GM19025 (cell line): ENCODE results near the gene ENTPD1.
A peak's percentile ranks its signal among the peaks of the same experiment; 100 is the strongest.
"Not testable (repeated sequence)": the region's sequence is repeated elsewhere in the genome, so short reads cannot be mapped to it uniquely, and the experiment has no call there.

Experiments
- ATAC-seq: cut with Tn5 transposase; IDR thresholded peaks from one replicate; pipeline ENCODE4 v1.9.1; 2021; ENCODE audit warnings: mild to moderate bottlenecking, low read depth, moderate library complexity; ENCODE audit not compliant: unreplicated experiment

Gene ENTPD1, protein sequence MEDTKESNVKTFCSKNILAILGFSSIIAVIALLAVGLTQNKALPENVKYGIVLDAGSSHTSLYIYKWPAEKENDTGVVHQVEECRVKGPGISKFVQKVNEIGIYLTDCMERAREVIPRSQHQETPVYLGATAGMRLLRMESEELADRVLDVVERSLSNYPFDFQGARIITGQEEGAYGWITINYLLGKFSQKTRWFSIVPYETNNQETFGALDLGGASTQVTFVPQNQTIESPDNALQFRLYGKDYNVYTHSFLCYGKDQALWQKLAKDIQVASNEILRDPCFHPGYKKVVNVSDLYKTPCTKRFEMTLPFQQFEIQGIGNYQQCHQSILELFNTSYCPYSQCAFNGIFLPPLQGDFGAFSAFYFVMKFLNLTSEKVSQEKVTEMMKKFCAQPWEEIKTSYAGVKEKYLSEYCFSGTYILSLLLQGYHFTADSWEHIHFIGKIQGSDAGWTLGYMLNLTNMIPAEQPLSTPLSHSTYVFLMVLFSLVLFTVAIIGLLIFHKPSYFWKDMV

DNA sequence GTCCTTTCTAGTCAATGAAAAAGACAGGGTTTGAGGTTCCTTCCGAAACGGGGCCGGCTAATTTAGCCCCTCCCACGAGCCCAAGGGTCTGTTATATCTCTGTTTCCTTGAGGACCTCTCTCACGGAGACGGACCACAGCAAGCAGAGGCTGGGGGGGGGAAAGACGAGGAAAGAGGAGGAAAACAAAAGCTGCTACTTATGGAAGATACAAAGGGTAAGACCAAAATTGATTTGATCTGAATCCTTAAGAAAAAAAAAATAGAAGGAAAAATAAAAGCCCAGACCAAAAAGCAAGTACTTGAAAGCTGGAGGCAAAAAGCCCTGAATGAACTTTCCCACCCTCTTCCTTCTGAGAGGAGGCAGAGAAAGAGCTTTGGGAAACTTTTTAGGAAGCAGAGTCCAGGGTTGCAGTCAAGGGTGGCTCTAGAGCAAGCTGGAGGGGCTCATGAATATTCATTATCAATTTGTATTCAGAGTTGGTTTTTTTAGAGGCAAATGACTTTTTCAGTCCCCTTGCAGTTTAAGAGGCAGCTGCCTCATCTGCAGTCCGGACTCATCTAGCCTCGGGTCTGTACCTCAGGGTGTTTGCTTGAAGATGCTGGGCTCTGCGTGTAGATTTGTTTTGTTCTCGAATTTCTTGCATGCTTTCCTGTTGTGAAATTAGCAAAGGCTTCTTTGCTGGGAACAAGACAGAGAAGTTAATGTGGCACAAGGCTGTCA is at the start of gene ENTPD1:
ENTPD1 (plus strand) TSS at position 123 of the 721 bp plus-strand sequence; CDS start at position 200, 77 bp downstream.
- no peak for ATAC-seq

DNA sequence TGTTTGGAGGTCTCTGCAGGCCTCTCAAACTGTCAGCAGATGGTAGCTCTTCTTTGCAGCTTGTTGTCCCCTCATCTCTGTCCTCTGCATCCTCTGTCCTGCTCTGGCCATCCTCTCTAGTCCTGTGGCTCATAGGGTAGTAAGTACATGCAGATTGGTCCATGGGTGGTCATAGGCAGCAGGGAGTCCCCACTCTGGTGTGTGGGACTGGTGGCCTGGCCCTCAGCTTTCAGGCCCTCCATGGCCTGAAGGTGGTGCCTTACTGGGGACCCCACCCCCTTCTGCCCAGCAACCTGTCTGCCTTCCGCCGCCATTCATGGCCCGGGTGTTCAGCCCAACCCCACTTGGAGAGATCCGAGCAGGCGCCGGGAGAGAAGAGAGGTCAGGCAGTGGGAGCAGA is 49.4 kb upstream of the ENTPD1 start:
- ATAC-seq = no peak

DNA sequence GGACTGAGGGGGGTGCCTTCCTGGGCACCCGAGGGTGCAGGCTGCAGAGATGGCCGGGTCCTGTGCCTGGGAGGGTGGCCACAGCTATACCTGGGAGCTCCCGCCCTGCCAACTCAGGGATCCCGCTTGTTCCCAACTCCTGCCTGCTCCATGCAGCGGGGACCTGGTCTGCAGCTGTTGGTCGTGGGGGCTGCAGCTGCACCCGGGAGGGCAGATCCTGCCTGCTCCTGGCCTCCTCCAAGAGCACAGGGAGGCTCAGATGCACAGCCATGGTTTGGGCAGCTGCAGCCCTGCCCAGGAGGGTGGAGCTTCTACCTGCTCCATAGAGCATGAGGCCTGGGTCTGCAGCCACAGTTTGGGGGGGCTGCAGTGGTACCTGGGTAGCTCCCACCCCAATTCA is 49.0 kb upstream of the ENTPD1 start:
- ATAC-seq = no peak

DNA sequence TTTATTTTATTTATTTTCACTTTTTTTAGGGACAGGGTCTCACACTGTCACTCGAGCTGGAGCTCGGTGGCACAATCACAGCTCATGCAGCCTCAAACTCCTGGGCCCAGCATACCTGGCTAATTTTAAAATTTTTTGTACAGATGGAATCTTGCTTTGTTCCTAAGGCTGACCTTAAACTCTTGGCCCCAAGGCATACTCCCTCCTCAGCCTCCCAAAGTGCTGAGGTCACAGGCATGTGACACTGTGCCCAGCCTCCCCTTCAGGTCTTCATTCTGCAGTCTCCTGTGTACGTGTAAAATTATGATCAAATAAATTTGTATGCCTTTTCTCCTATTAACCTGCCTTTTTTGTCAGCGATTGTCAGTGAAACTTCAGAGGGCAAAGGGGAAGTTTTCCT is 44.5 kb upstream of the ENTPD1 start:
- ATAC-seq = no peak

DNA sequence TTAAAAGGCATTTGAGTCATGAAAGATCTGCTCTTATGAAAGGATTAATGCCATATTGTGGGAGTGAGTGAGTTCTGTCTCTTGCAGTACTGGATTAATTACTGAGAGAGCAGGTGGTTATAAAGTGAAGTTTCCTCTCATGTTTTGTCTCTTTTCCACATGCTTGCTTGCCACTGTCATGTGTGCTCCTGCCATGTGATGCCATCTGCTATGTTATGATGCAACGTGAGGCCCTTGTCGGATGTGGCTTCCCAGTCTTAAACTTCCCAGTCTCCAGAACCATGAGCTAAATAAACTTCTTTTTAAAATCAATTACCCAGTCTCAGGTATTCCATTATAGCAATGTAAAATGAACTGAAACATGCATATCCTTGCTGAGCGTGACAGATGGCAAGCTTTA is 39.5 kb upstream of the ENTPD1 start:
- no peak for ATAC-seq

DNA sequence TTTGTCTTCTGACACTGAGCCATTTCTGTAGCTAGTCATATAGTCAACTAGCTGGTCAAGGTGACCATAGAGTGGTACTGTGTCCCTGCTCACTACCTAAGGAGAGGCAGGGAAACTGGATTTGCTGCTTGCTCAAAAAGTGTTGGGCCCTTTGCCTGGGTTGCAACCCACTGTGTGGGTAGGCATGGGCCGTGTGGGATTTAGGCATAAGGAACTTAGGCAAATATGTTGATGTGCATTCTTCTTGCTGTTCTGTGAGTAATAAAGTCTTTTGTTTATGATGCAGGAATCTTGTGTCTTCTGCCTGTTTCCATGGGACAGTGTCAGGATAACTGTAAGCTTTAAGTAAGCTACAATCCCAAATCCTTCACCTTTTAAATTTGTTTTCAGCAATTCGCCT is 39.1 kb upstream of the ENTPD1 start:
- no peak for ATAC-seq

DNA sequence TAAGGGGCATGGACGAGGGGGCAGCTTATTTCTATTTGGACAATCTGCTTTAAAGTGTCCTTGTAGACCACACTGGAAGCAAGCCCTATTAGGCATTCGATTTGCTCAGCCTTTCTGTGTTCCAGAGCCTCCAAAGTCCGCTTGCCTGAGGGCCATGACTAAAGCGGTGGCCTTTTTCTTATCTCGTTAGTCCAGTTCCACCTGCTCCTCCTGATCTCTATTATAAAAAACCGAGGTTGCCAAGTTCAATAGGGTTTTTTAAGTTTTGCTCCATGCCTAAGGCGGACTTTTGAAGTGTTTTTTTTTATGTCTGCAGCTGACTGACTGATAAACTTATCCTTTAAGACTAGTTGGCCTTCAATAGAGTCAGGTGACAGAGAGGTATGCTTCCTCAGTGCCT is 35.2 kb upstream of the ENTPD1 start:
- not testable (repeated sequence) for ATAC-seq

DNA sequence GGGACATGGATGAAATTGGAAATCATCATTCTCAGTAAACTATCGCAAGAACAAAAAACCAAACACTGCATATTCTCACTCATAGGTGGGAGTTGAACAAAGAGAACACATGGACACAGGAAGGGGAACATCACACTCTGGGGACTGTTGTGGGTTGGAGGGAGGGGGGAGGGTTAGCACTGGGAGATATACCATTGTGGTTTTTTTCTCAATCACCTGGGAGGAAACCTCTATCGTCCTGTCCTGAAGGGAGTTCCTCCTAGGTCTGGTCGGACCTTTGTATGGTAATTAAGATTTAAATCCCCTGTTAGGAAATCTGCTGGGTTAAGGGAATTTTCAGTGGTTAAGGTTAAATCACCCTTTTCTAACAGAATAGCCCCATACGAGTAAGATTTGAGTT is 33.5 kb upstream of the ENTPD1 start:
- ATAC-seq = not testable (repeated sequence)

DNA sequence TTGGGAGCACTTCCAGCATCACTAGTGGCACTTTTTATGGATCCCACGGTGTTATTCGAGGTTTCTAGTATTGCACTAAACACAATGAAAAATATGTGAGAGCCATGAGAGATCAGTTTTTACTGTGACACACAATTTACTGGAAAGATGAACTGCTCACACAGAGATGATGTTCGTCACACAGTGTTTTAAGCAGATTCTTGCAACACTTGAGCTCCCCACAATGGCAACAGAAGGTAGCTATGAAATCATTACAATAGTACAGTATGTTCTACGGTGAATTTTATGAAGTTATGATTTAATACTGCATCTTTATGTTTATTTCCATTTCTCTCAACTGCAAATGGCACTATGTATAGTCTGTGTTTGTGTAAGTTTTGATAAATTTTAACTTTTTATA is 27.4 kb upstream of the ENTPD1 start:
- no peak for ATAC-seq

DNA sequence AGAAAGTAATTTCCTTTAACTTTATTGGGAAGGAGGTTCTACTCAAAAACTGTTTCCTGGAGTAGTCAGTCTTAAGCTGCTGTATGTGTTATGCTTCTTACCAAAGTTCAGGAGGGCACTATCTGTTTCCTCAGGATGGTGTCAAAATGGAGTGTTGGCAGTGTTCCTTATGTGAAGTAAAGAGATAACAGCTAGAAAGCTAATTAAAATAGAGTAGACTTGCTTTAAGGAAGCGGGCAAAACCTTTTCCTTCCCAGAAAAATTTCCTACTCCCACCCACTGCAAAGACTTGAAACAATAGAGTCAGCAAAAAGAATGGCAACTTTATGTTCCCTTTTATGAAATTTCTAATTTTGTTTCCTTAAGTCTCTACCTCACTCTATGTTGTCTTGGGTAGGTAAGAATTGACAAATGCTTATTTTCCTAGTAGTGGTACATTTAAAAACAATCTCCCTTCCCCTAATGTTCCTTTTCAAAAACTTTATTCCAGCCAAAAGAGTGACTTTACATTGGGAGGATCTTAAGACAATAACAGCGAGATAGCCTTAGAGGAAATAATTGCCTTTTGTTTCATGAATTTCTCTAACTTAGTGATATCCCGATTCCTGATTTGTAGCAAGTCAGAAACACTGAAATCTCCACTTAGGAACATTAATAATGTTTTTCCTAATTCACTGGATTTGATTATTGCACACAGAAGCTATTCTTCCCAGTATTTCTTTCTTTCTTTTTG is 26.5 kb upstream of the ENTPD1 start:
- no peak for ATAC-seq

DNA sequence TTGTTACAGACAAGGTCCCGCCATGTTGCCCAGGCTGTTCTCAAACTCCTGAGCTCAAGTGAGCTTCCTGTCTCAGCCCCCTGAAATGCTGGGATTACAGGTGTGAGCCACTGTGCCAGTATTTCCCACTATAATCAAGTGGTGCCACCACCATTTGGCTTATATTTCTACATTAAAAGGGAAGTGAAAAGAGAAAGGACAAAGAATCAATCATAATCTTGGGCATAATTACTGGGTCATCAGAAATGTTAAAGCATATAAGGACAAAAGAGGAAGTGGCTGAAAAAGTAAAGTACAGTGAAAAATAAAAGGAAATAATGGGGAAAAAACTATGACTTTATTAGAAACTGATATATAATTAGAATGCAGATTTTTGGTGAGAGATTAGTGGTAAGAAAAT is 25.7 kb upstream of the ENTPD1 start:
- no peak for ATAC-seq

DNA sequence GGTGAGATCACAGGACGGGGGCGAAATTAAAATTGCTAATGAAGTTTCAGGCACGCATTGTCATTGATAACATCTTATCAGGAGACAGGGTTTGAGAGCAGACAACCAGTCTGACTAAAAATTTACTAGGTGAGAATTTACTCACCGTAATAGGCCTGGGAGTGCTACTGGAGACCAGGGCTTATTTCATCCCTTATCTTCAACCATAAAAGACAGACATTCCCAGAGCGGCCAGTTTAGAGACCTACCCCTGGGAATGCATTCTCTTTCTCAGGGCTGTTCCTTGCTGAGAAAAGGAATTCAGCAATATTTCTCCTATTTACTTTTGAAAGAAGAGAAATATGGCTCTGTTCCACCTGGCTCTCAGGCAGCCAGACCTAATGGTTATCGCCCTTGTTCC is 23.1 kb upstream of the ENTPD1 start:
- ATAC-seq = not testable (repeated sequence)

DNA sequence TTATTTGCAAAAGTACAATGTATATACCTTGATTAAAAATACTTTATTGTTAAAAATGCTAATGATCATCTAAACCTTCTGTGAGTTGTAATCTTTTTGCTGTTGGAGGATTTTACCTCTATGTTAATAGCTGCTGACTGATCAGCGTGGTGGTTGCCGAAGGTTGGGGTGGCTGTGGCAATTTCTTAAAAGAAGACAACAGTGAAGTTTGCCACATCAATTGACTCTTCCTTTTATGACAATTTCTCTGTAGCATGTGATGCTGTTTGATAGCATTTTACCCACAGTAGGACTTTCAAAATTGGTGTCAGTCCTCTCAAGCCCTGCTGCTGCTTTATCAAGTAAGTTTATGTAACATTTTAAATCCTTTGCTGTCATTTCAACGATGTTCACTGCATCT is 16.9 kb upstream of the ENTPD1 start:
- ATAC-seq = no peak

DNA sequence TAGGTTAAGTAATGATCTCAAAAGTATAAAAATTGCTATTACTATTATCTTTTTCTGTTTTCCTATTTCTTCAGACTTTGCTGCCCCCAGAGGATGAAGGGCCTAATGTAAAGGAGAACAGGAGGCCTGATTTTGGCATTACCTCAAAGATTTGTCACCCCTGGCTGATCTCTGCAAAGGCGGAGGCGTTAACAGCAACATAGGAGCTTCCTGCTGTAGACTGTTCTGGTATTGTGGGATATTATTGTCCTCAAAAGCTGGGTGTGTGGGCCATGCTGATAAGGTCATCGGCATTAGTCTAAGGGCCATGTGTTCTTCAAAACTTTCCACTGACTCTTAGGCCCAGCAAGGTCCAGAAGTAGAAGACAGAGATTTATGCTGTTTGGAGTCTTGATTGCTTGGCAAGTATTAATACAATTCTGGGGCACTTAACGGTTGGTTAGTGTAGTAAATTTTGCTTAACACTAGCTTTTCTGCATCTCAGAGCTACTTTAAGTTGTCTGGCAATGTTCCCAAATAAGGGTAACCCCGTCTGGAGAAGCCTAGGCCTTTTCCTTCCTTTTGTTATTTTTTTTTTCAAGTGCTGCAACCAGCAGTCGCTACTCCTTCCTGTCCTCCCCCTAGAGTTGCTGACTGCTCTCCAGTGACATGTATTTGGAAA is 14.0 kb upstream of the ENTPD1 start:
- no peak for ATAC-seq

DNA sequence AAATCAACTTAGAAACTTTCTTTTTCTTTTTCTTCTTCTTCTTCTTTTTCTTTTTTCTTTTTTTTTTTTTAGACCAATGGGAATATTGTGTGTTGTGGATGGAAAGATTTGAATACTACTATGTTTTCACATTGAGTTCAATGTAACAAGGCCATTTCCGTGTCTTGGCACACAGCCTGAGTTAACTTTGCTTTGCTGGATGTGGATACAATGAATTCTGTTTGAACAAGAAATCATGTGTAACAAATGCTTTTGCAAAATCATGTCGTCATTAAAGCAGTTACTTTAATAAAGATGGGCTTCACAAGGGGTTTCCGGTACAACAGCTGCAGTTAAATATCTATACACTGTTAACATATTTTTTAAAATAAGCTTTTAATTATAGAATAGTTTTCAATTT is 13.5 kb upstream of the ENTPD1 start:
- ATAC-seq = no peak

DNA sequence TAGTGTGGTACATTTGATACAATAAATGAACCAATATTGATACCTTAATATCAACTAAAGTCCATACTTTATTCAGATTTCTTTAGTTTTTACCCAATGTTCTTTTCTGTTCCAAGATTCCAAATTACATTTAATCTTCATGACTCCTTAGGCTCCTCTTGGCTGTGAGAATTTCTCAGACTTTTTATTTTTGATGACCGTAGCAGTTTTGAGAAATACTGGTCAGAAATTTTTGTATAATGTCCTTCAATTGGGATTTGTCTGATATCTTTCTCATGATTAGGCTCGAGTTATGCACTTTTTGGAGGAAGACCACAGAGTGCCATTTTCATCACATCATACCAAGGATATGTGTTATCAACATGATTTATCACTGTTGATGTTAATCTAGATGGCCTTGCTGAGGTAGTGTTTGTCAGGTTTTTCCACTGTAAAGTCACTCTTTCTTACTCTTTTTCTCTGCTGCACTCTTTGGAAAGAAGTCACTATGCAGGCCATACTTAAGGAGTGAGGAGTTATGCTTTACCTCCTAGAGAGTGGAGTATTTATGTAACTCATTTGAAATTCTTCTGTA is 12.9 kb upstream of the ENTPD1 start:
- ATAC-seq = no peak

DNA sequence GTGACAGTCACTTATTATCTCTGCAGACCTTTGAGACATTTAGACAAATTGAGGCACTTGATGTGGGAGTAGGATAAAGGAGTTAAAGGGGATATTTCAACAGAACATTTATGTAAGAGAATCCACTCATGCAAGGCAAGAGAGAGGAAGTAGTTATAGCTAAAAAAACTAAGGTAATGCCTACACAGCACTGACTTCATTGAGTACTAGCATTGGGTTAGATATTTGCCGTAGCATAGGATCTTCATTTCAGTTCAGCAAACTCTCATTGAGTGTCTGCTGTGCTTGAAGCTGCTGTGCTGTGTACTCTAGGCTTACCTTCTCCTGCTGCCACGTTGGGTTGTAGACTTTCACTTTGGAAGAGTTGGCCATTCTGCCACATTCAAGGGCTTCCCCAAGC is 10.5 kb upstream of the ENTPD1 start:
- ATAC-seq = no peak

DNA sequence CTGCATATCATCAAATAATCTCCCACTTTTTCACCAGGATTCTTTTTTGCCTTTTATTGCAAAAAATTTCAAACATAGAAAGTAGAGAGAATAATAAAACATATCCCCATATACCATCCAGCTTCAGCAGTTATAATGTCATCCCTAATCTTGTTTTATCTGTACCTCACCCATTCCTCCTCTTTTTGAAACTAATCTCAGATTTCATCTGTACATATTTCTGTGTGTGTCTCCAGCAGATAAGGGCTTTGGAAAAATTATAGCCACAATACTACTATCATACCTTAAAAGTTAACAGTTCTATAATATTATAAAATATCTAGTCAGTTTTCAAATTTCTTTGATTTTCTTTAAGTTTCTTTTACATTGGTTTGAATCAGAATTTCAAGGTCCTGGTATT is 7.6 kb upstream of the ENTPD1 start:
- no peak for ATAC-seq

DNA sequence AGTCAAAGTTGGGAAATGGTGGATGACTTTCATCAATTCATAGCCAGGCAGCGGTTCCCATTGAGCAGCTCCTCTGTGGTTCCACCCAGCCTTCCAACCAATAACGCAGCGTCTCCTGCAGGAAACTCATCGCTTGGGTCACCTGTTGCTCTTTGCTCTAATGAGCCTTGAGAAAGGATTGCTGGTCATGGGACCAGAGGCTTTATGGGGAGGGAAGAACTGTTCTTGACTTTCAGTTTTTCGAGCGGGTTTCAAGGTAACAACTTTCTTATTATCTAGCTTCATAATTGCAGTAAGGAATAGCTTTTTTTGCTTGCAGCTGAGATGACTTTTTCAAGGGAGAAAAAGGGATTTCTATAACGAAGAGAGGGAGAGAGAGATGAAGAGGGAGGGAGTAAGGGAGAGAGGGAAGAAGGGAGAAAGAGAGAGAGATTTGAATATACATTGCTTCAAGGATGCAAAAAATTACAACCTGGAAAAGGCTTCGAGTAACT is 405 bp upstream of the ENTPD1 start:
- ATAC-seq = peak; percentile 29
